22Rv1 (cell line): Measurements from ENCODE around the gene CTCFL.
"Not testable (repeated sequence)": the region's sequence is repeated elsewhere in the genome, so short reads cannot be mapped to it uniquely, and the experiment has no call there.

ENCODE experiments used
- H3K27ac ChIP-seq: fragments of 450-650 bp; 2 replicates; pipeline ENCODE4 v1.5.1; 2017
- CTCF ChIP-seq: fragments of 450-650 bp; IDR thresholded peaks from 2 replicates; pipeline ENCODE4 v1.5.1; 2017; ENCODE audit warnings: mild to moderate bottlenecking
- ZFX ChIP-seq: fragments of 450-650 bp; IDR thresholded peaks from 2 replicates; pipeline ENCODE4 v1.6.1; 2017; ENCODE audit warnings: antibody characterized with exemption, borderline replicate concordance

Gene CTCFL

GRCh38 chr20:57475388-57476083 lies 49.4 kb downstream of the CTCFL start:
- no peak overlapping the region for H3K27ac ChIP-seq
- TF ChIP-seq ZFX (no peak), CTCF (no peak)

GRCh38 chr20:57474816-57475215 lies 50.1 kb downstream of the CTCFL start:
- TF ChIP-seq CTCF (no peak), ZFX (no peak)
- H3K27ac ChIP-seq = no peak overlapping the region

DNA sequence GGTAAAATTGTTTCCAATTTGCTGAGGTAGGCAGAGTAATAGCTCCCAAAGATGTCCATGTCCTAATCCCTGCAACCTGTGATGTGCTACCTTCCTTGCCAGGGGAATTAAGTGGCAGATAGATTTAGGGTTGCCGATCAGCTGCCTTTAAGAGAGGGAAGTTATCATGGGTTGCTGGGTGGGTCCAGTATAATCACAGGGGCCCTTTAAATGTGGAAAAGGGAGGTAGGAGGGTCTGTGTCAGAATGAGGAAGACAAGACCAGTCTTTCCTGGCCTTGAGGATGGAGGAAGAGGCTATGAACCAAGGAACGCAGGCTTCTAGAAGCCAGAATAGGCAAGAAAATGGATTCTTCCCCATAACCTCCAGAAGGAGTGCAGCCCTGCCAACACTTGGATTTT lies 50.7 kb downstream of the CTCFL start:
- TF ChIP-seq ZFX = no peak
- no peak for TF ChIP-seq CTCF
- H3K27ac ChIP-seq = no peak overlapping the region

- H3K27ac ChIP-seq = no peak overlapping the region
- no peak for TF ChIP-seq CTCF
- TF ChIP-seq ZFX = no peak
These were observed 51.5 kb downstream of the CTCFL start for GRCh38 chr20:57473246-57474048.

DNA sequence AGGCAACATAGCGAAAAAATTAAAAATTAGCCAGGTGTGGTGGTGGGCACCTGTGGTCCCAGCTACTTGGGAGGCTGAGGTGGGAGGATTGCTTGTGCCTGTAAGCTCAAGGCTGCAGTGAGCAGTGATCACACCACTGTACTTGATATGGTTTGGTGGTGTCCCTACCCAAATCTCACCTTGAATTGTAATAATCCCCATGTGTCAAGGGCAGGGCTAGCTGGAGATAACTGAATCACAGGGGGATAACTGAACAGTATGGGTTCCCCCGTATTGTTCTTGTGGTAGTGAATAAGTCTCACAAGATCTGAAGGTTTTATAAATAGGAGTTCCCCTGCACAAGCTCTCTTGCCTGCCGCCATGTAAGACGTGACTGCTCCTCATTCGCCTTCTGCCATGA lies 52.5 kb downstream of the CTCFL start:
- H3K27ac ChIP-seq = not testable (repeated sequence)

GRCh38 chr20:57471496-57472372 lies 53.2 kb downstream of the CTCFL start:
- TF ChIP-seq ZFX (no peak), CTCF (no peak)

DNA sequence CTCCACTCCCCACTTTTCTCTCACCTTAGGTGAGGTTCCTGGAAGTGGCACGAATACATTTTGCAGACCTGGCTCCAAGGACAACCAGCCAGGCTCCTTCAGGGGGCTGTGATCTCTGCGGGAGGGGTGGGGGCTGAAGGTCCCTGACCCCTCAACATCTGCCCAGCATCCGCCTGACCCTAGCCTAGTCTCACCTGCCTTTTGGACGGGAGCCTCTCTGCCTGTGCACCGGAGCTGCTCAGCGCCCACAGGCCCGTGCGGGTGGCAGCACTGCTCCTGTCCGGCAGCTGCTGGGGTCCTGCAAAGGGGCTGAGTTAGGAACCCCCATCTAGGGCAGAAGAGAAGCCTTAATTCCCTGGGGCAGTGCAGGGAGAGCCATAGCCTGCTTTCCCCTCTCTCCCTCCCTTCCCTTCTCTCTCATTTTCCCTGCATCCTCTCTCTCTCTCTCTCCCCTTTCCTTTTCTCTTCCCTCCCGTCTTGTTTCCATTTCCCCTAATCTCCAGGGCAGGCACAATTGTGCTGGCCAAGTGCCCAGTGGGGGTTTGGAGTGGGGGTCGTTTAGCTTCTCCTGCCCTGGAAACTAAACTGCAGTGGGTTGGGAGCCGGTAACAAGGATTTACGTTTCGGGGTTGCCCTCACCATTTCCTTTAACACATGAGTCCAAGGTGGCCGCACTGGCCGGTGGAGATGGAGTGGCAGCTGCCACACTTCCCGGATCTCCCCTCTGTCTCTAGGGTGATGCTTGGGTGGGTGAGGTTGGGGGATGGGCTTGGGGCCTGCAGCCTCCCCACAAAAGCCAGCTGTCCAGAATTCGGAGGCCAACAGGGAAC lies 54.1 kb downstream of the CTCFL start:
- TF ChIP-seq ZFX = no peak
- no peak for TF ChIP-seq CTCF
- H3K27ac ChIP-seq = no peak overlapping the region

More at GRCh38 chr20:57471496-57472372, 53.2 kb downstream of the CTCFL start:
- H3K27ac ChIP-seq = no peak overlapping the region
